ENCODE measurements around the gene TMEM132A. TPM values are rescaled to one million over a fixed set of nuclear protein-coding genes. Genes with fewer than 3 reads are reported as not detected.

Gene TMEM132A
- total RNA-seq, 2 experiments from 2014 or later: 1.9 to 2.0 TPM

GRCh38 chr11:60891103-60891741 lies 33.0 kb upstream of the TMEM132A start:
- DNase-seq: no peak
- POLR2A ChIA-PET: interaction anchor here (0.9 to 1.5 kb wide), 2 partner anchors 14 to 16 kb away, joined by 3 to 4 read pairs; no protein-coding TSS in a partner anchor
- H3K27ac Mint-ChIP-seq: no peak overlapping the region
- no peaks in the 10 kb centered on the region for H3K27me3 Mint-ChIP-seq
- ATAC-seq: no peak
- CTCF ChIA-PET: interaction anchor here (1.6 to 2.4 kb wide), 2 partner anchors 10 to 61 kb away, joined by 4 to 7 read pairs; no protein-coding TSS in a partner anchor
- no peaks in the 10 kb centered on the region for H3K4me1 Mint-ChIP-seq
- no peak overlapping the region for H3K4me3 Mint-ChIP-seq
- intact Hi-C loops (cut with DNase I, micrococcal nuclease): no loop called here
- H3K36me3 Mint-ChIP-seq (ENCODE audit: low read depth): peaks cover 47% of the 10 kb centered on the region
- no peaks in the 10 kb centered on the region for H3K9me3 Mint-ChIP-seq (ENCODE audit: low read depth)

DNA sequence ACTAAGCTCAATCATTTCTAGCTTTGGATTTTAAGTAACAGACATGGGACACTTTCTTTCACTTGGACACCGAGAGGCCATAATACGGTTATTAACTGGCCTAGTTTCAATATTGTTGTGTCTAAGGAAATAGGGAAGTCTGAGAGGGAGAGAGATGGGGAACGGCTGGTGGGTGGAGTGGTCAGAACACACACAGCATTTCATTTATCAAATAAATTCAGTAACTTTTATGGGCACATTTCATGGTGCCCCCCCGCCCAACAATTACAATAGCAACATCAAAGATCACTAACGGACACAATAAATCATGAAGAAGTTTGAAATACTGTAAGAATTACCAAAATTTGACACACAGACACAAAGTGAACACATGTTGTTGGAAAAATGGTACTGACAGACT lies 28.6 kb upstream of the TMEM132A start:
- H3K36me3 Mint-ChIP-seq (ENCODE audit: low read depth): peaks cover 58% of the 10 kb centered on the region
- H3K27ac Mint-ChIP-seq: no peak overlapping the region

GRCh38 chr11:60897496-60897895 lies 26.8 kb upstream of the TMEM132A start:
- H3K9me3 Mint-ChIP-seq (ENCODE audit: low read depth): no peaks in the 10 kb centered on the region
- ATAC-seq (no peak), DNase-seq (no peak)
- POLR2A ChIA-PET: no interaction called here
- CTCF ChIA-PET: interaction anchor here (1.0 to 1.5 kb wide), 3 partner anchors 15 to 289 kb away, joined by 3 to 4 read pairs (median 4); no protein-coding TSS in a partner anchor
- intact Hi-C loops (cut with DNase I, micrococcal nuclease): no loop called here
- H3K27ac Mint-ChIP-seq: no peak overlapping the region
- no peak overlapping the region for H3K4me3 Mint-ChIP-seq
- H3K27me3 Mint-ChIP-seq: no peaks in the 10 kb centered on the region
- no peaks in the 10 kb centered on the region for H3K4me1 Mint-ChIP-seq
- peaks cover 68% of the 10 kb centered on the region for H3K36me3 Mint-ChIP-seq (ENCODE audit: low read depth)

More for the DNA sequence above, 28.6 kb upstream of the TMEM132A start:
- no peaks in the 10 kb centered on the region for H3K9me3 Mint-ChIP-seq (ENCODE audit: low read depth)
- ATAC-seq (no peak), DNase-seq (no peak)
- intact Hi-C loops (cut with DNase I, micrococcal nuclease): no loop called here
- no peak overlapping the region for H3K4me3 Mint-ChIP-seq
- ChIA-PET CTCF (interaction anchor here (1.2 to 2.9 kb wide), 3 partner anchors 8 to 65 kb away, joined by 3 to 10 read pairs (median 5); no protein-coding TSS in a partner anchor), POLR2A (no interaction called here)
- no peaks in the 10 kb centered on the region for H3K27me3 Mint-ChIP-seq
- H3K4me1 Mint-ChIP-seq: no peaks in the 10 kb centered on the region

DNA sequence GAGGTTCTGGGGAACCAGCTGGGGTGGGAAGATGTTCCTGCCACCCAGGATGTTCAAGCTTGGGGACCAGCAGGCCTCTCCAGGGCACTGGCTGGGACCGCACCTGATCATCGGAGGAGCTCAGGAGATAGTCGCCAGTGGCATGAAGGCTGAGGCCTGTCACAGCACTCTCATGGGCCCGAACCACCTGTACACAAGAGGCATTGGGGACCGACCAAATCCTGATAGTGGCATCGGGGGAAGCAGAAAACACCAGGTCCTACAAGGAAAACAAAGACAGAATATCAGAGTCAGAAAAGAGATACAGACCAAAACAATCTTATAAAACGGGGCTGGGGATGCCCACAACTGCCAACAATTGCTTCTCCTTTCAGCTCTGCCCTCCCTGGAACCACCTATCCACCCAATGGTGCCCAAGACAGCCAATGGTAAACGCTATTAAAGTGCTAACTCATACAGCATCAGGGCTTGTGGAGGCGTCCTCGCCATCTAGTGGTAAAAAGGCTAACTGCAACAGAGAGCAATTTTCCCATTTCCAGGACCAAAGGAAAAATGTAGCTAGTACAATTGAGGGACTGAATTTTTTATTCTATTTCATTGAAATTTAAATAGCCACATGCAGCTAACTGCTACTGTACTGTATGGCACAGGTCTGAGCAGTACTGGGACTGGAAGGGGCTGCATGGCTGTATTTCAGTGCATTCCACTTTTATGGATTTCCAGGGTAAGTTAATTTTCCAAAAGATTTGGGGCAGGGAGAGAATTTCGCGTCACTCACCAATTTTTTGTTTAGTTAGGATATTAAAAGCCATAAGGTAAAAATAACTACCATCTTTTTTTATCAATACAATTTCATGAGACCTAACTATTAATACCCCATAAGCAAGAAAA lies 25.0 kb upstream of the TMEM132A start:
- H3K9me3 Mint-ChIP-seq (ENCODE audit: low read depth): no peaks in the 10 kb centered on the region
- ChIA-PET POLR2A (interaction anchor here (1.0 kb wide), 1 partner anchor 15 kb away, joined by 3 read pairs; no protein-coding TSS in a partner anchor), CTCF (interaction anchor here (0.6 to 2.4 kb wide), 12 partner anchors 8 to 1048 kb away, joined by 3 to 18 read pairs (median 4); partner anchors contain the start of gene TMEM109)
- peak; percentile 87 for ATAC-seq
- peak; percentile 32 for DNase-seq
- H3K27me3 Mint-ChIP-seq: no peaks in the 10 kb centered on the region
- no peak overlapping the region for H3K4me3 Mint-ChIP-seq
- peaks cover 12% of the 10 kb centered on the region for H3K4me1 Mint-ChIP-seq
- intact Hi-C loops (cut with DNase I, micrococcal nuclease): loop anchor here (1.0 to 2.0 kb wide), 2 partner anchors 68 kb away; no protein-coding TSS in a partner anchor
- H3K27ac Mint-ChIP-seq: no peak overlapping the region
- peaks cover 72% of the 10 kb centered on the region for H3K36me3 Mint-ChIP-seq (ENCODE audit: low read depth)

DNA sequence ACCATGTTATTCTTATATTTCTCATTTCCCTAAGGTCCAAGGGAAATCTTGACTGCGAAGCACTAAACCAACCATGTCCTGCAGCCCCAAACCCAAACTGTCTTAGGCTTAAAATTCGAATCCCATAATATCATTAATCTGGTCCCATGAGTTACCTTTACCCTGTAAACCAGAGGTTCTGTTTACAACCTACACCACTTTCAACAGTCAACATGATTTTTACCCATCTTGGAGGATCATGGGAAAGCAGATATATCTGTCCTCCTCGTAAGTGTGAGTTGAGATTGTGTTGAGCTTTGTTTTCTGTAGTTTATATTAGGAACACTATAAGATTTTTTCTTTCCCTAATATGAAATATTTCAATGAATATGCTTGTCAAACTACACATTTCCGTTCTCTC lies 24.3 kb upstream of the TMEM132A start:
- intact Hi-C loops (cut with DNase I, micrococcal nuclease): loop anchor here (1.0 to 10.0 kb wide), 3 partner anchors 69 to 525 kb away; partner anchors contain the start of gene CPSF7 (in 1 of the 2)
- POLR2A ChIA-PET: interaction anchor here (1.0 kb wide), 1 partner anchor 15 kb away, joined by 3 read pairs; no protein-coding TSS in a partner anchor
- H3K36me3 Mint-ChIP-seq (ENCODE audit: low read depth): peaks cover 69% of the 10 kb centered on the region
- peaks cover 18% of the 10 kb centered on the region for H3K4me1 Mint-ChIP-seq
- H3K27ac Mint-ChIP-seq: no peak overlapping the region
- DNase-seq (no peak), ATAC-seq (no peak)
- H3K4me3 Mint-ChIP-seq: no peak overlapping the region
- no peaks in the 10 kb centered on the region for H3K27me3 Mint-ChIP-seq
- CTCF ChIA-PET: interaction anchor here (0.6 to 2.4 kb wide), 12 partner anchors 13 to 1047 kb away, joined by 3 to 18 read pairs (median 4); partner anchors contain the start of gene TMEM109
- no peaks in the 10 kb centered on the region for H3K9me3 Mint-ChIP-seq (ENCODE audit: low read depth)

- Mint-ChIP-seq H3K4me3 (no peak overlapping the region), H3K27ac (no peak overlapping the region), H3K36me3 (ENCODE audit: low read depth) (peaks cover 66% of the 10 kb centered on the region), H3K4me1 (peaks cover 24% of the 10 kb centered on the region), H3K9me3 (ENCODE audit: low read depth) (no peaks in the 10 kb centered on the region), H3K27me3 (no peaks in the 10 kb centered on the region)
- no peak for ATAC-seq
- intact Hi-C loops (cut with DNase I, micrococcal nuclease): loop anchor here in 1 of 2 experiments (10.0 kb wide), 1 partner anchor 524 kb away; the partner anchor contains the start of gene CPSF7
- DNase-seq: no peak
- POLR2A ChIA-PET: interaction anchor here (0.7 kb wide), 1 partner anchor 10 kb away, joined by 3 read pairs; no protein-coding TSS in a partner anchor
- CTCF ChIA-PET: interaction anchor here (0.7 to 2.4 kb wide), 8 partner anchors 10 to 286 kb away, joined by 3 to 14 read pairs (median 4); partner anchors contain the start of gene TMEM109
Measured at GRCh38 chr11:60900673-60901404, 23.4 kb upstream of the TMEM132A start.

DNA sequence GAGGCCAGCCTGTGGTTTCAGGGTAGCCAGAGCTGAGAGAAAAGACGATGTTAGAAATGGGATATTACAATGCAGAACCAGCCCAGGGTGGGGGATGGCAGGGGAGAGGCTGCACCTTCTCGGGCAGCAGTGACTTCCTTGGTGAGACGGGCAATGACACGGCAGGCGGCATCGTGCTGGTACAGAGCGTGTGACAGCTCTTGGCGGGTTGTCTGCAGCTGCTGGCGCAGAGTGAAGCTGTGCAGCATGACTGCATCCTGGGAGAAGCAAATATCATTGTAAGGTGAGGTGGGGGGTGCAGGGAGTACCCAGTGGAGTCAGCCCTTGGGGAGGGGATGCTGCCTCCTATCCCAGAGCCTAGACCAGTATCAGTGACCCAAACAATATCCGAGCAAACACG lies 21.6 kb upstream of the TMEM132A start:
- no peak overlapping the region for H3K4me3 Mint-ChIP-seq
- CTCF ChIA-PET: interaction anchor here (1.1 to 4.4 kb wide), 5 partner anchors 10 to 284 kb away, joined by 3 to 16 read pairs (median 4); partner anchors contain the start of gene TMEM109
- peaks cover 56% of the 10 kb centered on the region for H3K36me3 Mint-ChIP-seq (ENCODE audit: low read depth)
- peaks cover 30% of the 10 kb centered on the region for H3K4me1 Mint-ChIP-seq
- POLR2A ChIA-PET: no interaction called here
- intact Hi-C loops (cut with DNase I, micrococcal nuclease): loop anchor here in 1 of 2 experiments (10.0 kb wide), 1 partner anchor 522 kb away; the partner anchor contains the start of gene CPSF7
- ATAC-seq (no peak), DNase-seq (no peak)
- no peak overlapping the region for H3K27ac Mint-ChIP-seq
- no peaks in the 10 kb centered on the region for H3K9me3 Mint-ChIP-seq (ENCODE audit: low read depth)
- H3K27me3 Mint-ChIP-seq: no peaks in the 10 kb centered on the region

DNA sequence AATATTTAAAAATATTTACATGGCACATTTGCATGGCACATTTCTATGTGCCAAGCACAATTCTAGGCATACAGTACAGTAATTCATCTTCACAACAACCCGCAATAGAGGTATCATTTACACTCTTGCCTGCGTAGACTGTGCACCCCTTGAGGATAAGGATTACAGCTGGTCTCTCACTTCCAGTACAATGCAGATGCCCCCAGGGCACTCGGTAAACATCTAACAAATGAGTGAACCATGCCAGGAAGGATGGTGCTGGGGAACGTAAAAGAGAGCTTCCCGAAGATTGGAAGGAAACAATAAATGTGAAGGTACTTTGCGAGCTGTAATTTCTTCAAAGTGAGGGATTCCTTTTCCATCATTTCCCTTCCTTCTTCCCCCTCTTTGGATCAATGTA lies 19.2 kb upstream of the TMEM132A start:
- peak overlapping the region; percentile 86 for H3K4me3 Mint-ChIP-seq
- CTCF ChIA-PET: interaction anchor here (0.6 to 4.4 kb wide), 8 partner anchors 8 to 235 kb away, joined by 3 to 16 read pairs (median 4); partner anchors contain the start of gene TMEM109
- no peaks in the 10 kb centered on the region for H3K9me3 Mint-ChIP-seq (ENCODE audit: low read depth)
- POLR2A ChIA-PET: interaction anchor here (0.7 to 2.3 kb wide), 3 partner anchors 10 to 14 kb away, joined by 4 to 16 read pairs (median 5); partner anchors contain the start of gene TMEM109
- peak overlapping the region; percentile 92 for H3K27ac Mint-ChIP-seq
- ATAC-seq: no peak
- intact Hi-C loops (cut with DNase I, micrococcal nuclease): loop anchor here in 1 of 2 experiments (10.0 kb wide), 1 partner anchor 520 kb away; the partner anchor contains the start of gene CPSF7
- no peaks in the 10 kb centered on the region for H3K27me3 Mint-ChIP-seq
- DNase-seq: no peak
- peaks cover 36% of the 10 kb centered on the region for H3K36me3 Mint-ChIP-seq (ENCODE audit: low read depth)
- peaks cover 30% of the 10 kb centered on the region for H3K4me1 Mint-ChIP-seq

DNA sequence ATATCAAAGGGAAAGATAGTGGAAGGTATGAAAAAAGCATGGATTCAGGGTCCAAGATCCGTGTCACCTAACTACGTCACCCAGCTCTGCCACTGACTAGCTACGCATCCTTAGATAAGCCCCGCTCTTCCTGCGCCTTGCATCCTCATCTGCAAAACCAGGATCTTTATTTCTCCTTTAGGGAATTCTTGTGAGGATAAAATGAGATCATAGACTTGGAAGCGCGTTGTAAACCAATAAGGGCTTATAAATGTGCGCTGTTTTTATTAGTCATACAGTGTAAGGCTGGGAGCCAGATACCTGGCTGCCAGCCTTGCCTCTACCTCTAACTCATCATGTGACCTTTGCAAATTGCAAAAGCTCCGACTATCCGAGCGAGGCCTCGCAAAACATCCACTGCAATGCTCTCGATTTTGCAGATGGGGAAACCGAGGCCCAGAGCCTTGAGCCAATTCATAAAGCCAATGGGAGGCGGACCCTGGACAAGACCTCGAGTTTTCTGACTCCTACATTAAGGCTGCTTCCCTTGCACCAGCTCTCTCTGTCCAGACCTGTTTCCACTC lies 18.6 kb upstream of the TMEM132A start:
- Mint-ChIP-seq H3K4me1 (peaks cover 34% of the 10 kb centered on the region), H3K36me3 (ENCODE audit: low read depth) (peaks cover 32% of the 10 kb centered on the region), H3K27me3 (no peaks in the 10 kb centered on the region), H3K9me3 (ENCODE audit: low read depth) (no peaks in the 10 kb centered on the region), H3K27ac (peak overlapping the region; percentile 92), H3K4me3 (peak overlapping the region; percentile 86)
- ChIA-PET CTCF (interaction anchor here (0.9 to 4.4 kb wide), 7 partner anchors 7 to 234 kb away, joined by 3 to 16 read pairs (median 5); partner anchors contain the start of gene TMEM109), POLR2A (interaction anchor here (0.6 to 2.3 kb wide), 6 partner anchors 9 to 210 kb away, joined by 3 to 16 read pairs (median 5); partner anchors contain the start of gene TMEM109)
- peak; percentile 35 for DNase-seq
- intact Hi-C loops (cut with DNase I, micrococcal nuclease): loop anchor here (1.0 to 10.0 kb wide), 8 partner anchors 9 to 523 kb away; partner anchors contain the start of genes CPSF7 (in 2 of the 2), TMEM109 (in 2 of the 2), VPS37C (in 2 of the 2) and CCDC86 (in 1 of the 2)
- ATAC-seq: peak; percentile 17

Data from activated CD4-positive, alpha-beta T cell treated with anti-CD3 and anti-CD28 coated beads for 36 hours (primary cell).